ENCODE results near the gene MSL1. TPM values are rescaled to one million over a fixed set of nuclear protein-coding genes. Genes with fewer than 3 reads are reported as not detected.
"Not testable (repeated sequence)": the region's sequence is repeated elsewhere in the genome, so short reads cannot be mapped to it uniquely, and the experiment has no call there.

The MSL1 gene
- polyA plus RNA-seq, 3 donors from 2014 or later, result 5.6 to 16.2 (median 11.1) TPM

GRCh38 chr17:40139566-40140058 lies 17.8 kb downstream of the MSL1 start:
- peak overlapping the region; percentile 94 to 97 (median 95) for H3K4me3 Mint-ChIP-seq
- DNase-seq, result no peak
- peaks cover 5 to 20% (median 15%) of the 10 kb centered on the region in 3 donors for H3K36me3 Mint-ChIP-seq
- no peaks in the 10 kb centered on the region for H3K9me3 Mint-ChIP-seq
- H3K27ac Mint-ChIP-seq, result peak overlapping the region; percentile 98 to 100 (median 100)
- peaks cover 24 to 32% of the 10 kb centered on the region in 2 donors for H3K4me1 Mint-ChIP-seq
- H3K27me3 Mint-ChIP-seq (ENCODE audit: low read depth in 3 of 3), result peaks cover 8 to 19% (median 11%) of the 10 kb centered on the region in 3 donors

- peaks cover 32 to 59% of the 10 kb centered on the region in 2 donors for H3K4me1 Mint-ChIP-seq
- H3K27ac Mint-ChIP-seq, result peak overlapping the region in 1 of 6 donors; percentile 28
- H3K27me3 Mint-ChIP-seq (ENCODE audit: low read depth in 3 of 3), result peaks cover 8 to 19% (median 11%) of the 10 kb centered on the region in 3 donors
- H3K9me3 Mint-ChIP-seq, H3K4me3 Mint-ChIP-seq, DNase-seq: not testable (repeated sequence)
- H3K36me3 Mint-ChIP-seq, result peaks cover 8 to 21% (median 17%) of the 10 kb centered on the region in 3 donors
Measured at GRCh38 chr17:40143166-40143565, 21.4 kb downstream of the MSL1 start.

GRCh38 chr17:40145476-40145875 lies 23.7 kb downstream of the MSL1 start:
- DNase-seq, result no peak
- Mint-ChIP-seq H3K9me3 (no peaks in the 10 kb centered on the region), H3K36me3 (peaks cover 14 to 30% (median 19%) of the 10 kb centered on the region in 3 donors), H3K4me1 (peaks cover 27 to 60% of the 10 kb centered on the region in 2 donors), H3K4me3 (no peak overlapping the region), H3K27ac (peak overlapping the region in 1 of 6 donors; percentile 13), H3K27me3 (ENCODE audit: low read depth in 3 of 3) (peaks cover 0 to 6% (median 4%) of the 10 kb centered on the region in 3 donors)

GRCh38 chr17:40148527-40148926 lies 26.8 kb downstream of the MSL1 start:
- H3K27ac Mint-ChIP-seq, result peak overlapping the region in 2 of 6 donors; percentile 50 to 62
- DNase-seq, result no peak
- H3K4me3 Mint-ChIP-seq, result no peak overlapping the region
- H3K4me1 Mint-ChIP-seq, result peaks cover 20 to 55% of the 10 kb centered on the region in 2 donors
- no peaks in the 10 kb centered on the region for H3K27me3 Mint-ChIP-seq (ENCODE audit: low read depth in 3 of 3)
- peaks cover 13 to 32% (median 16%) of the 10 kb centered on the region in 3 donors for H3K36me3 Mint-ChIP-seq
- no peaks in the 10 kb centered on the region for H3K9me3 Mint-ChIP-seq

- Mint-ChIP-seq H3K27me3 (ENCODE audit: low read depth in 3 of 3) (no peaks in the 10 kb centered on the region), H3K36me3 (peaks cover 13 to 37% (median 15%) of the 10 kb centered on the region in 3 donors), H3K4me1 (peaks cover 21 to 54% of the 10 kb centered on the region in 2 donors), H3K9me3 (no peaks in the 10 kb centered on the region), H3K27ac (peak overlapping the region in 1 of 6 donors; percentile 84), H3K4me3 (no peak overlapping the region)
- no peak for DNase-seq
Measured at GRCh38 chr17:40150276-40150675, 28.5 kb downstream of the MSL1 start.

- no peak for DNase-seq
- Mint-ChIP-seq H3K4me1 (peaks cover 18 to 54% of the 10 kb centered on the region in 2 donors), H3K9me3 (no peaks in the 10 kb centered on the region), H3K27ac (peak overlapping the region in 3 of 6 donors; percentile 5 to 31 (median 17)), H3K27me3 (ENCODE audit: low read depth in 3 of 3) (no peaks in the 10 kb centered on the region), H3K4me3 (no peak overlapping the region), H3K36me3 (peaks cover 8 to 39% (median 13%) of the 10 kb centered on the region in 3 donors)
Measured at GRCh38 chr17:40151414-40151963, 29.7 kb downstream of the MSL1 start.

GRCh38 chr17:40153603-40154236 lies 31.9 kb downstream of the MSL1 start:
- peaks cover 22 to 51% of the 10 kb centered on the region in 2 donors for H3K4me1 Mint-ChIP-seq

GRCh38 chr17:40157973-40158372 lies 36.2 kb downstream of the MSL1 start:
- Mint-ChIP-seq H3K36me3 (peaks cover 0 to 31% (median 14%) of the 10 kb centered on the region in 3 donors), H3K4me3 (no peak overlapping the region), H3K27me3 (ENCODE audit: low read depth in 3 of 3) (no peaks in the 10 kb centered on the region), H3K4me1 (peaks cover 13 to 28% of the 10 kb centered on the region in 2 donors), H3K27ac (peak overlapping the region in 4 of 6 donors; percentile 17 to 89 (median 34)), H3K9me3 (no peaks in the 10 kb centered on the region)
- no peak for DNase-seq

More at GRCh38 chr17:40153603-40154236, 31.9 kb downstream of the MSL1 start:
- H3K4me3 Mint-ChIP-seq, result no peak overlapping the region
- H3K27ac Mint-ChIP-seq, result peak overlapping the region in 2 of 6 donors; percentile 12 to 35
- H3K27me3 Mint-ChIP-seq (ENCODE audit: low read depth in 3 of 3), result no peaks in the 10 kb centered on the region
- H3K36me3 Mint-ChIP-seq, result peaks cover 4 to 36% (median 13%) of the 10 kb centered on the region in 3 donors
- no peaks in the 10 kb centered on the region for H3K9me3 Mint-ChIP-seq
- DNase-seq, result no peak

GRCh38 chr17:40158438-40159013 lies 36.8 kb downstream of the MSL1 start:
- DNase-seq, result no peak
- H3K9me3 Mint-ChIP-seq, result no peaks in the 10 kb centered on the region
- peaks cover 10 to 24% of the 10 kb centered on the region in 2 donors for H3K4me1 Mint-ChIP-seq
- H3K27ac Mint-ChIP-seq, result peak overlapping the region in 3 of 6 donors; percentile 24 to 89 (median 31)
- peaks cover 0 to 2% (median 0%) of the 10 kb centered on the region in 3 donors for H3K27me3 Mint-ChIP-seq (ENCODE audit: low read depth in 3 of 3)
- no peak overlapping the region for H3K4me3 Mint-ChIP-seq
- H3K36me3 Mint-ChIP-seq, result peaks cover 0 to 32% (median 16%) of the 10 kb centered on the region in 3 donors

- H3K36me3 Mint-ChIP-seq, result peaks cover 0 to 36% (median 21%) of the 10 kb centered on the region in 3 donors
- H3K27ac Mint-ChIP-seq, result peak overlapping the region in 1 of 6 donors; percentile 28
- H3K4me1 Mint-ChIP-seq, result peaks cover 10 to 24% of the 10 kb centered on the region in 2 donors
- H3K27me3 Mint-ChIP-seq (ENCODE audit: low read depth in 3 of 3), result peaks cover 0 to 2% (median 0%) of the 10 kb centered on the region in 3 donors
- H3K9me3 Mint-ChIP-seq, result no peaks in the 10 kb centered on the region
- no peak for DNase-seq
- H3K4me3 Mint-ChIP-seq, result no peak overlapping the region
Measured at GRCh38 chr17:40159456-40159855, 37.7 kb downstream of the MSL1 start.

- Mint-ChIP-seq H3K27me3 (ENCODE audit: low read depth in 3 of 3) (peaks cover 0 to 2% (median 0%) of the 10 kb centered on the region in 3 donors), H3K4me3 (no peak overlapping the region), H3K4me1 (peaks cover 0 to 4% of the 10 kb centered on the region in 2 donors), H3K36me3 (peaks cover 14 to 67% (median 29%) of the 10 kb centered on the region in 3 donors), H3K27ac (peak overlapping the region in 5 of 6 donors; percentile 8 to 76 (median 71)), H3K9me3 (no peaks in the 10 kb centered on the region)
- no peak for DNase-seq
Measured at GRCh38 chr17:40167685-40168261, 46.0 kb downstream of the MSL1 start.

- no peaks in the 10 kb centered on the region for H3K27me3 Mint-ChIP-seq (ENCODE audit: low read depth in 3 of 3)
- no peak overlapping the region for H3K4me3 Mint-ChIP-seq
- no peaks in the 10 kb centered on the region for H3K9me3 Mint-ChIP-seq
- peaks cover 0 to 4% of the 10 kb centered on the region in 2 donors for H3K4me1 Mint-ChIP-seq
- DNase-seq, result peak; percentile 54 to 64 (median 56)
- H3K27ac Mint-ChIP-seq, result peak overlapping the region; percentile 64 to 76 (median 72)
- peaks cover 14 to 65% (median 29%) of the 10 kb centered on the region in 3 donors for H3K36me3 Mint-ChIP-seq
Measured at GRCh38 chr17:40168262-40168832, 46.6 kb downstream of the MSL1 start.

- no peak overlapping the region for H3K4me3 Mint-ChIP-seq
- H3K9me3 Mint-ChIP-seq, result no peaks in the 10 kb centered on the region
- H3K4me1 Mint-ChIP-seq, result peaks cover 0 to 4% of the 10 kb centered on the region in 2 donors
- no peaks in the 10 kb centered on the region for H3K27me3 Mint-ChIP-seq (ENCODE audit: low read depth in 3 of 3)
- H3K36me3 Mint-ChIP-seq, result peaks cover 13 to 59% (median 31%) of the 10 kb centered on the region in 3 donors
- H3K27ac Mint-ChIP-seq, result no peak overlapping the region
- DNase-seq, result no peak
Measured at GRCh38 chr17:40170325-40170724, 48.6 kb downstream of the MSL1 start.
